ENCODE data around the gene LHB. TPM values are rescaled to one million over a fixed set of nuclear protein-coding genes. Genes with fewer than 3 reads are reported as not detected.

The LHB gene
- total RNA-seq, 1 experiment from 2014 or later: 1.6 TPM

- H3K4me1 ChIP-seq (replicated peaks; ENCODE audit: insufficient read depth): peaks cover 17% of the 10 kb centered on the region; the same call in 1 of the 2 replicates
- intact Hi-C loops (cut with micrococcal nuclease; ENCODE audit: unreplicated experiment): no loop called here
- H3K9me3 ChIP-seq (ENCODE audit: insufficient read depth, low read depth): no peaks in the 10 kb centered on the region
- no peak overlapping the region for H3K27ac ChIP-seq
- no peaks in the 10 kb centered on the region for H4K20me1 ChIP-seq (ENCODE audit: insufficient read depth)
- H3K79me2 ChIP-seq (ENCODE audit: low read depth): no peaks in the 10 kb centered on the region
- H3K27me3 ChIP-seq (ENCODE audit: insufficient read depth, low read depth): 0 out of 2 replicates have a peak, but pooled peaks cover under 1% of the 10 kb centered on the region
- no peaks in the 10 kb centered on the region for H3K36me3 ChIP-seq (ENCODE audit: low read depth)
- BruUV-seq (replicated peaks): no TSS peak
- peaks cover 33% of the 10 kb centered on the region for H3F3A ChIP-seq (ENCODE audit: insufficient read depth, low read depth)
- H3K4me2 ChIP-seq: no peak overlapping the region
- no peak overlapping the region for H2AFZ ChIP-seq
- DNase-seq: no peak
- H3K4me3 ChIP-seq: no peak overlapping the region
- no peaks in the 10 kb centered on the region for H3K9me2 ChIP-seq (ENCODE audit: insufficient read depth)
- ChIA-PET CTCF (no interaction called here), POLR2A (ENCODE audit: unreplicated experiment) (no interaction called here)
- no peak for TF ChIP-seq CTCF (conservative IDR thresholded peaks at IDR 0.05)
- no peak for TF ChIP-seq EZH2 (IDR thresholded peaks at IDR 0.05; ENCODE audit: low read depth)
Observed at GRCh38 chr19:49061000-49061399, 44.1 kb upstream of the LHB start.

GRCh38 chr19:49059053-49059452 lies 42.2 kb upstream of the LHB start:
- CTCF ChIA-PET: no interaction called here
- no peak overlapping the region for H3K27ac ChIP-seq
- TF ChIP-seq EZH2 (IDR thresholded peaks at IDR 0.05; ENCODE audit: low read depth) (no peak), CTCF (conservative IDR thresholded peaks at IDR 0.05) (no peak)
- no peaks in the 10 kb centered on the region for H4K20me1 ChIP-seq (ENCODE audit: insufficient read depth)
- no peak overlapping the region for H2AFZ ChIP-seq
- no peak overlapping the region for H3K4me2 ChIP-seq
- H3K9me2 ChIP-seq (ENCODE audit: insufficient read depth): no peaks in the 10 kb centered on the region
- POLR2A ChIA-PET (ENCODE audit: unreplicated experiment): no interaction called here
- no TSS peak for BruUV-seq (replicated peaks)
- H3K79me2 ChIP-seq (ENCODE audit: low read depth): no peaks in the 10 kb centered on the region
- H3K4me1 ChIP-seq (replicated peaks; ENCODE audit: insufficient read depth): 0 out of 2 replicates have a peak, but pooled peaks cover 12% of the 10 kb centered on the region
- H3K36me3 ChIP-seq (ENCODE audit: low read depth): no peaks in the 10 kb centered on the region
- peaks cover 28% of the 10 kb centered on the region for H3F3A ChIP-seq (ENCODE audit: insufficient read depth, low read depth)
- no peaks in the 10 kb centered on the region for H3K27me3 ChIP-seq (ENCODE audit: insufficient read depth, low read depth)
- intact Hi-C loops (cut with micrococcal nuclease; ENCODE audit: unreplicated experiment): loop anchor here (5.0 kb wide), 1 partner anchor 42 kb away; the partner anchor contains the start of gene LHB
- DNase-seq: no peak
- no peaks in the 10 kb centered on the region for H3K9me3 ChIP-seq (ENCODE audit: insufficient read depth, low read depth)
- H3K4me3 ChIP-seq: no peak overlapping the region

- no peaks in the 10 kb centered on the region for H3K9me2 ChIP-seq (ENCODE audit: insufficient read depth)
- intact Hi-C loops (cut with micrococcal nuclease; ENCODE audit: unreplicated experiment): loop anchor here (5.0 kb wide), 1 partner anchor 41 kb away; the partner anchor contains the start of gene LHB
- no peak for DNase-seq
- H3K27ac ChIP-seq: no peak overlapping the region
- H3K36me3 ChIP-seq (ENCODE audit: low read depth): no peaks in the 10 kb centered on the region
- H2AFZ ChIP-seq: no peak overlapping the region
- no peaks in the 10 kb centered on the region for H3K79me2 ChIP-seq (ENCODE audit: low read depth)
- CTCF ChIA-PET: no interaction called here
- peaks cover 23% of the 10 kb centered on the region for H3F3A ChIP-seq (ENCODE audit: insufficient read depth, low read depth)
- 0 out of 2 replicates have a peak, but pooled peaks cover 10% of the 10 kb centered on the region for H3K4me1 ChIP-seq (replicated peaks; ENCODE audit: insufficient read depth)
- no TSS peak for BruUV-seq (replicated peaks)
- no peak for TF ChIP-seq CTCF (conservative IDR thresholded peaks at IDR 0.05)
- no peak for TF ChIP-seq EZH2 (IDR thresholded peaks at IDR 0.05; ENCODE audit: low read depth)
- no peaks in the 10 kb centered on the region for H3K9me3 ChIP-seq (ENCODE audit: insufficient read depth, low read depth)
- POLR2A ChIA-PET (ENCODE audit: unreplicated experiment): no interaction called here
- no peaks in the 10 kb centered on the region for H3K27me3 ChIP-seq (ENCODE audit: insufficient read depth, low read depth)
- H3K4me3 ChIP-seq: no peak overlapping the region
- H4K20me1 ChIP-seq (ENCODE audit: insufficient read depth): no peaks in the 10 kb centered on the region
- H3K4me2 ChIP-seq: no peak overlapping the region
Observed at GRCh38 chr19:49058562-49058961, 41.7 kb upstream of the LHB start.

Measured in PC-9 (cell line).